NCI-H1417 treated with DMSO at 0.1 percent for 48 hours (cell line): ENCODE results near the gene OR2J1.
"Not testable (repeated sequence)": the region's sequence is repeated elsewhere in the genome, so short reads cannot be mapped to it uniquely, and the experiment has no call there.

ENCODE experiments used
- DNase-seq: peaks from one replicate; lab custom pipeline; 2025; lab: John Stamatoyannopoulos, UW

Gene OR2J1

DNA sequence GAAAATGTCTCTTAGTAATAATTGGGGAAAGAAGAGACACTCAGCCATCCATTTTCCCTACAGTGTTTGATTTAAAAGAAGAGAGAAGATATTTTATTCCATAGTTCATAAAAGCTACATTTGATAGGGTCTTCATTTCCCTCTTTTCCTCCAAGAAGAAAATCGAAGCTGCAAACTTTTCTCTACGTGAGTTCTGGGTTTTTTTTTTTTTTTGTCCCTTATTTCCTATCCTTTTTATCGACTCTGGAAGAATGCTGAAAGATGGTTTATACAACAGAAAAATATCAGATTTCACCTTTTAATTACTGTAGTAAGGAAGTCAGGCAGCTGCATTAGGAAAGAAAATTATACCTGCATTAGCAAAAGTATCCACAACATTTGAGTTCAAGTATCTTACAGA, at the start of gene OR2J1:
Gene OR2J1, plus strand, starts transcription at position 301 of the 400 bp plus-strand sequence. CDS start 1,453 bp downstream, outside the sequence.
- no peak for DNase-seq

DNA sequence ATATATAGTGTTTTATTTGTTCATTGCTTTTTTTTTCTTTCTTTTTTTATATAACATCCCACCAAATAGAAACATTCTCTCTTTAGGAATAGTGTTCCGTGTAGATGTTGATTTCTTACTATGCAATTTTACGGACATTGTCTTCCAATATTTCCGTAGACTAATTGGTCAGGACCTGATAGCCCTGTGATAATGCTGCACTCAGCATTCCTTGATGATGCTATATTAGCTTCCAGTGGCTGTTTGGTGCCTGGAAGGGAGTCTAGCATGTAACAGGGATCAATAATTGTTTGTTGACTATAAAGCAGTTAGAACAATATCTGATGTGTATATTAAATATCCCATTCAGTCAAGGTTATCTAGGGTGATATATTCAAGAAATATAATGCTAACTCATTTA, 47.6 kb upstream of the OR2J1 start:
- DNase-seq: no peak

DNA sequence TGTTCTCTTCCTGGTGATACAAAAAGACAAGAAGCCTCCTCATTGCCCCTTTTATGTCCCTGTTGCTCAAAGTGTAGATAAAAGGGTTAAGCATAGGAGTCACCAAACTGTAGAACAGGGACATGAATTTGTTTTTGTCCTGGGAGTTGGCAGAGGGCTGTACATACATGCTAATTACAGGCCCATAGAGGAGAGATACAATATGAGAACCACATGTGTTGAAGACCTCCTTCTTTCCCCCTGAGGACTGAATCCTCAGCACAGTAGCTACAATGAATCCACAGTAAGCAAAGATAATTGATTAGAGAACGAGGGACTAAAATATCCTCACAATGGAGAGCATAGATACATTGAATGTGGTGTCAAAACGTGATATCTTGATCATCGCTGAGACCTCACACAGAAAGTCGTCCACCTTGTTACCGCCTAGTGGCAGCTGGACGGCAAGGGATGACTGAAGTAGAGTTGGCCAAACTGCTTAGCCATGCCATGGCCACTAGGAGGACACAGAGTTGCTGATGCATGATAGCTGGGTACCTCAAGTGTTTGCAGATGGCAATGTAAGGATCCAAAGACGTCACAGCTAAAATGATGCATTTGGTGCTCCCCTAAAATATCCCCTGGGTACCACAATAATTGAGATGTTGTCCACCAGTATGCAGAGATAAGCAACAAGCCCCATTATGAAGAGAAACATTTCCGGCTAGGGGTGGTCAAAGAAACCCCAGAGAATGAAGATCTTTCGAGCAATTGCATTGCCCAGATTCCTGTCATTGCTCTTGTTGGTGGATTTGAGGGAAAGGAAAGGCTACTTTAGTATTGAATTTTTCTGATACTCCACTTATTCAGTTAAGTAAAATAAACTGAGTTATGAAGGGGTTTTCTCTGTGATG, 27.2 kb upstream of the OR2J1 start:
- no peak for DNase-seq

DNA sequence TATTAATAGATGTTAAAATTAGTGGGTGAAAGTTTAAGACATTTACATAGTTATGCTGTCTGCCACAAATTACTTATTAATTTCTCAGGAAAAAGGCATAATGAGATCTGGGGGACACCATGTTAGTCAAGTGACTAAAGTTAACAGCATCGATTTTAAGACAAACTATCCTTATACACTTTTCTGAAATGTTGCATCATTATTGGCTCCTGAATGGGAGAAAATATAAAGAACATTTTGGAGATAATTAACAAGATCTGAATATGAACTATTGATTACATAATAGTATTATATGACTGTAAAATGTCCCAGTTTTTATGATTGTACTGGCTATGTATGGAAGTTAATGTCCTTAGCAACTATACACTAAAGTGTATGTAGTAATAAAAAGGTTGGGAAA, 20.1 kb upstream of the OR2J1 start:
- no peak for DNase-seq

DNA sequence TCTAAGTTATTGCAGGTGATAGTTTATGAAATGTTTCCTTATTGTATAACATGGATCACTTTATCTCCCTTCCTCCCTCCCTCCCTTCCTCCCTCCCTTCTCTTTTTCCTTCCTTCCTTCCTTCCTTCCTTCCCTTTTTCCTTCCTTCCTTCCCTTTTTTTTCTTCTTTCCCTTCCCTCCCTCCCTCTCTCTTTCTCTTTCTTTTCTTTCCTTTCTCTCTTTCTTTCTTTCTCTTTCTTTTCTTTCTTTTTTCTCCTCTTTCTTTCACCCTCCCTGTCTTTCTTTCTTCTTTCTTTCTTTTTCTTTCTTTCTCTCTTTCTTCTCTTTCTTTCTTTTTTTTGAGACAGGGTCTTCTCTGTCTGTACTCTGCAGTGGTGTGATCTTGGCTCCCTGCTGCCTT, 18.0 kb upstream of the OR2J1 start:
- DNase-seq: no peak

DNA sequence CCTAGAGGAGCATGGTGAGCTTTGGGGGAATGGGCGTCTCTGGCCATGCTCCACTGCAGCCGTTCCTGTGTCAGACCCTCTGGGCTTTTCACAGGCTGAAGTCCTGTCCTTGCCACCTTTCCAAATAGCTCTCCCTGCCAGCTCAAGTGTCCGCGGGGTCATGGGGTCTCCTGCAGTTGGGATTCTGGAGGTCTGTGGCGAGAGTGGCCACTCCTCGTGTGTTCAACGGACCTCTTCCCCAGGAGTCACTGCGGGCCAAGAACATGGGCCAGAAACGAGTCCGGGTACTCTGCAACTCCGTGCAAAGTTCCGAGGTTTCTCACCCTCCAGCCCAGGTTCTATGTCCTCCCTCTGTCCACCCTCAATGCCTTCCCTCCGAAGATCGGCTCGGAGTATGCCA, 16.8 kb upstream of the OR2J1 start:
- DNase-seq: no peak

DNA sequence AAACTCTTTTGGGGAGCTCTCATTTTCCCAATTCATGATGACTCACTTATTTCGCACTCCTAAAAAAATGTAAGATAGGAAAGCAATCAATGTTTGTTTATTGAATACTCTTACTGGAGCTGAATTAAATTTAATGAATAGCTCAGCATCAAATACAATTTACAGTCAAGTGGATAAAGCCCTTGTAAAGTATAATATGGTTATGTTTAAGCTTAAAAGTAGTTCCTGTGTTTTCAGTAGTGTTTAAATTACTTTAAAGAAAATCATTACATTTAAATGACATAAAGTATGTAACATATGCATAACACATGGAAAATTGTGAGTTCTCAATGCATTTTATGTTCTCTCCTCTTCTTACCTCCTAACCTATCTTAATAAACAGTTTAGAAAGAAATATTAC, 12.1 kb upstream of the OR2J1 start, which contains the start of gene OR2B3:
Gene OR2B3, minus strand, starts transcription at position 101 of the 400 bp plus-strand sequence. Its CDS starts 65 bp downstream, at position 36.
- DNase-seq: no peak

DNA sequence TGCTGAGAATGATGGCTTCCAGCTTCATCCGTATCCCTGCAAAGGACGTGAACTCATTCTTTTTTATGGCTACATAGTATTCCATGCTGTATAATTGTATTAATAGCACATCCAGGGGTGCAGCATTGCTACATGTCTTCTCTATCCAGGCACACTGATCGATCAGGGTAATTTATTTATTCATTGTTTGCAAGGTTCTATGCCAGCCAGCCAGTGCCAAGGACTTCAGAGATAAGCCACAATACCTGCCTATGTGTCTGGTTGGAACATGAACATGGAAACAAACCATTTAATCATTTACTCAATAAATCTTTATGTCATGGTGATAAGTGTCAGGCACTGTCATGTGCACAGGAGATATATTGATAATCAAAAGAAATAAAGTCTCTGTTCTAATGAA, 6.3 kb upstream of the OR2J1 start:
- DNase-seq: no peak

DNA sequence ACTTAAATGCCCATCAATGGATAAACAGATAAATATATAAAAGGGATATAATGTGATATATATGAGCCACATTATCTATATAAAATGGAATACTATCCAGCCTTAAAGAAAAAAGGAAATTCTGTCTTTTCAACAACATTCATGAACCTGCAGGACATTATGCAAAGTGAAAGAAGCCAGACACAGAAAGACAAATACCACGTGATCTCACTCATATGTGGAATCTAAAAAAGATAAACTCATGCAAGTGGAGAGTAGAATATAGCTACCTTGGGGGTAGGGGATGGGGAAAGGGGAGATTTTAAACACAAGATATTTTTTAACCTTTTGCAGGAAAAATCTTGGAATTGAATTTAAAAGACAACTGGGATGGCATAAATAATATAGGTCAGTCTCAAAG, 1.5 kb upstream of the OR2J1 start:
- DNase-seq: no peak

DNA sequence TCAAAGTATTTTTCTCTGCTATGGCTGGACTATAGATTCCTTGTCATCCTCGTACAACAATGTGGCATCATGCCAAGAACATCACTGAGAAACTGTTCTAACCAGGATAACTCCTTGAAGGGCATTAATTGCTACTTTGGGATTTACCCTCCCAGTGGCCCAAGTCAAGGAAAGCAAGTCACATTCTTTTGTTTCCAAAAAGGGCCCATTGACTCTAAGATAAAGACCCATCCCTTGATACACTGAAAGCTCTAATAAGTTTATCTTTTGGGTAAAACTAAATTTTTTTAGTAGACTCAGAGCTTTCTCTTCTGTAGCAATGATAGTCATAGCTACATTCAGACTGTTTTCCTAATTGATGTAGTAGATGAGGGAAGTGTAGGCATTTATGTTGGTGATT, 8.5 kb downstream of the OR2J1 start, which contains the start of gene OR2J3:
Gene OR2J3, plus strand, starts transcription at position 301 of the 400 bp plus-strand sequence. CDS start 3,833 bp downstream, outside the sequence.
- DNase-seq: no peak

DNA sequence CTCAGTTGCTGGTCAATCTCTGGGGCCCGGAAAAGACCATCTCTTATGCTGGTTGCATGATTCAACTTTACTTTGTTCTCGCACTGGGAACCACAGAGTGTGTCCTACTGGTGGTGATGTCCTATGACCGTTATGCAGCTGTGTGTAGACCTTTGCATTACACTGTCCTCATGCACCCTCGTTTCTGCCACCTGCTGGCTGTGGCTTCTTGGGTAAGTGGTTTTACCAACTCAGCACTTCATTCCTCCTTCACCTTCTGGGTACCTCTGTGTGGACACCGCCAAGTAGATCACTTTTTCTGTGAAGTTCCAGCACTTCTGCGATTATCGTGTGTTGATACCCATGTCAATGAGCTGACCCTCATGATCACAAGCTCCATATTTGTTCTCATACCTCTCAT, 12.8 kb downstream of the OR2J1 start:
- no peak for DNase-seq

DNA sequence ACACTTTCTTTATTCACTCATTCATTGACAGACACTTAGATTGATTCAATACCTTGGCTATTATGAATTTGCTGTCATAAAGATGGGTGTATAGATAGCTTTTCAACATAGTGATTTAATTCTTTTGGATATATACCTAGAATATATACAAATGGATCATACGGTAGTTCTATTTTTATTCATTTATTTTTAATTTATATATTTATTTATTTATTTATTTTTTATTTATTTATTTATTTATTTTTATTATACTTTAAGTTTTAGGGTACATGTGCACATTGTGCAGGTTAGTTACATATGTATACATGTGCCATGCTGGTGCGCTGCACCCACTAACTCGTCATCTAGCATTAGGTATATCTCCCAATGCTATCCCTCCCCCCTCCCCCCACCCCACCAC, 15.7 kb downstream of the OR2J1 start:
- DNase-seq: not testable (repeated sequence)

DNA sequence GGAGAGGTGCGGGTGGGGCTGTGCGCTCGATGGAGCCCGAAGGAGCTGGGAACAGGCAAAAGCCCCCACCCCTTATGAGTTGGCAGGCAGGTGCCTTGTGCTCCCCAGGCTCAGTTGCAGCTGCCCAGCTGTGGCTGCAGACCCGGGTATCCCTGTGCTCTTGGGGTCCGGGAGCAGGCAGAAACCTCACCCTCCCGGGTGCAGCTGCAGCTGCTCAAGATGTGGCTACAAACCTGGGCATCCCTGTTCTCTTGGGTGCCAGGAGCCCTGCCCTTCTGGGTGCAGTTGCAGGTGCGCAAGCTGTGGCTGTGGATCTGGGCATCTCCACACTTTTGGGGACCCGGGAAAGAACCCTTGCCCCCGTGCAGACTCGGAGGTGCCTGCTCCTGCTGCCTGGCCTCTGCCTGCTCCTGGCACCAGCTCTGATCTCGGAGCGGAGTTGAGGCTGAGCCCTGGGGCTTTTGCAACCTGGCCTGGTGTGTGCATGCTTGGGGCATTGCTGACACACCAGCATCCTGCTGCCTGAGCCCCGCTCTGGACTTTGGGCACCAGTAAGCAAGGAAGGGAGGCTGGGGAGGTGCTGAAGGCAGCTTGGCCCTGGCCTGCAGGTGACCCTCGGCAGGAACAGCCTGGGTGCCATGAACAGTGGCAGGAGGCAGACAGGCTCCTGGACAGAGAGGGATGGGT, 30.2 kb downstream of the OR2J1 start:
- DNase-seq: no peak

DNA sequence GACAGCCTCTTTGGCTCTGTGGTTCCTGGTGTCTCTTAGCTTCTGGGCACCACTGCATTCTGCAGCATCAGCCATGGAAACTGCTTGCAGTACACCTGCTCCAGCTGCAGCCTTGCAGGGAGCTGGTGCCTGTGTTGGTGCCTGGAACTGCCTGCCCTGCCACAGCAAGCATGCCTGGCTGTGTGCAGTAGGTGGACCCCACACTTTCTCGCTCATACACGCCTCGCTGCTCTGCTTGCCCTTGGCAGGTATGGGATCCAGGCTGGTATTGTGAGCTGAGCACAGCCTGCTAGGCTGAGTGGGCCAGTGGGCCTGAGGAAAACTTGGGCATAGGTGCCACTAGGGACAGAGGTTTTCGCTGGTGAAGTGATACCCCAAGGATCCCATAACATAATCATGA, 31.4 kb downstream of the OR2J1 start:
- DNase-seq: no peak

DNA sequence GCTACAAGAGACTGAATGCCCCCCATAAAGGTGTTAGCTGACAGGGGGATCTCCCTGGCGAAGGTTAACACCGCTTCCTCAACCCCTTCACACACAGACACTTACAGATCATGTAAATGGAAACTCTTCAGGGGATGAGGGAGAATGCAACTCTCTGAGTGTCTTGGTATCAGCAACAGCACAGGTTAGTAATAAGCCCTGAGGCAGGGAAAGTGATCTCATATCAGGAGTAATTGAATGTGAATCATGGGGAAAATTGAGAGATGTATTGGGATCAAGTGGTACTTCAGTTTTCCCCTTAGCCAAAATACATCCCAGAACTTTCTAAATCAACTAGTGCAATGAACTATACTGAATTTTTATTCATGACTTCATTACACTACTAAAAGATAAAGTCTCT, 32.4 kb downstream of the OR2J1 start:
- no peak for DNase-seq

DNA sequence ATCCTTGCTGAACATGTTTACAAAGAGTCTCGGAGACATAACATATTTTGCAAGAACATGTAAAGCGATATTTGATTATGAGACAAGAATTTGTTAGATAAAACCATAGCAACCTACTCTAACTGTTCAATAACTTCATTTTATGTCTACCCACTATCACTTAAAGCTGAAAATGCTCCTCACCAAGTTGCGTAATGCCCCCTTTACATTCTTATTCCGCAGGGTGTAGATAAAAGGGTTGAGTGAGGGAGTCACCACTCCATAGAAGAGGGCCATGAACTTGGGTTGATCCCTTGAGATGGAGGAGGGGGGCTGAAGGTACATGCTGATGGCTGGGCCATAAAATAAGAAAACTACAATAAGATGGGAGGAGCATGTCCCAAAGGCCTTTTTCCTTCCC, 38.4 kb downstream of the OR2J1 start:
- no peak for DNase-seq

DNA sequence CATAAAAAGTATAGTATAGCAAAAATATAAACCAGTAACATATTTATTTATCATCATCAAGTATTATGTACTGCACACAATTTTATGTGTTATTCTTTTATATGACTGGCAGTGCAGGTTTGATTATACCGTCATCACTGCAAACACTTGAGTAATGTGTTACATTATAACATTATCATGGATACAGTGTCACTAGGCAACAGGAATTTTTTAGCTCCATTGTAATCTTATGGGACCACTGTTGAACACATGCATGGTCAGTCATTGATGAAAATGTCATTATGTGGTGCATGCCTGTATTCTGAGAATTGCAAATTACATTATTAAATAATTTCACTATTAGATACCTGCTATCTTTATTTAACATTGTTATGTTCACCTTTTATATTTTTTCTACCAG, 42.3 kb downstream of the OR2J1 start:
- no peak for DNase-seq

DNA sequence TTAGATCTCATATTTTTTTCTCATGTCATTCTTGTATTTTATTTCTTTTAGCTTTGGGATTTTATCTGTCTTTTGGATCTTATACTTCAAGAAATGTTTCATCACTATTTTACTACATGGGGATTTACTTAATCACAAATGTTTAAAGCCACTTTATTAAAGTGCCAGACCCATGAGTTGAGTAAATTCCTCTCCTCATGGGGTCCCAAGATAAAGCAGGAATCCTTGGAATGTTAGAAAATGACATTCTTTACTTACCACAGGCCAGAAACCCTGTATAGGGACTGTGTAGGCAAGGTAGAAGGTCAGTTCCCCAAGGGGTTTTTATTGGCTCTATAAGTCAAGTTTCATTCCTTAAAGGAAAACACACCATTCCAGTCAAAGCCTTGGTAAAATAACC, 43.0 kb downstream of the OR2J1 start:
- no peak for DNase-seq

DNA sequence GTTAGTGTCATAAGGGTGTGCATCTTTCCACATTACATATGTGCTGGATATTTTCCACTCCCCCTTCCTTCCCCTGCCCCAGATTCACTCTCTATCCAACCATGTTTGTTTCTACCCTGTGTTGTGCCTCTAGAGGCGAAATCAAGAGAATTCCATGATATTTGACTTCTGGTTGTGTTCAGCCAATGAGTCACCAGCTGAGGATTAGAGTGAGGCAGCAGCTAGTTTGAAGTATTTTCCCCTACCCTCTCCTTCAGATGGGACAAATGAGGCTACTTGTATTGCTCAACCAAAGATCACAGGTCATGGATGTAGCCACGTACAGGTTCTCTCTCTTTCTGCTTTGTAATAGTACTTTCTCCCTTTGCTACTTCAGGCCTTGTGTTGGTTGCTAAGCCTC, 46.9 kb downstream of the OR2J1 start:
- no peak for DNase-seq

DNA sequence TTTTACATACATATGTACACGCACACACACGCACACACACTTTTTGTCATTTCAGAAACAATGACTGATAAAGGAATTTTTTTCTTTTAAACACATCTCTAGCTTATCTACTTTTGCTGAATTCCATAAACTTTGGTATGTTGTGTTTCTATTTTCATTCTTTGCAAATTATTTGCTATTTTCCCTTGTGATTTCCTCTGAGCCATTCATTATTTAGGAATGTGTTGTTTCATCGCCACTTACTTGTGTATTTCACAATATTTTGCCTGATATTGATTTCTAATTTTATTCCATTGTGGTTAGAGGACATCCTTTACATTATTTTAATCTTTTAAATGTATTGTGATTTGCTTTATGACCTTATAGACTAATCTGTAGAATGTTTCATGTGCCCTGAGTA, 47.8 kb downstream of the OR2J1 start:
- no peak for DNase-seq

DNA sequence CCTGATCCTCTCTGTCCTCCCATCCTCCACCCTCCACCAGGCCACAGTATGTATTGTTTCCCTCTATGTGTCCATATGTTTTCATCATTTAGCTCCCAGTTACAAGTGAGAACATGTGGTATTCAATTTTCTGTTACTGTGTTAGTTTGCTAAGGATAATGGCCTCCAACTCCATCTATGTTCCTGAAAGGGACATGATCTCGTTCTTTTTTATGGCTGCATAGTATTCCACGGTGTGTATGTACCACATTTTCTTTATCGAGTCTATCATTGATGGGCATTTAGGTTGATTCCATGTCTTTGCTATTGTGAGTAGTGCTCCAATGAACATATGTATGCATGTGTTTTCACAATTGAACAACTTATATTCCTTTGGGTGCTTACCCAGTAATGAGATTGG, 50.2 kb downstream of the OR2J1 start:
- not testable (repeated sequence) for DNase-seq
